Brain pericyte (primary cell): ENCODE results near the gene ANKHD1.

Experiments
- DNase-seq: peaks from one replicate; pipeline ENCODE4 v3.0.0-alpha.2; 2012; ENCODE audit warnings: low read depth, low spot score

ANKHD1 gene, protein sequence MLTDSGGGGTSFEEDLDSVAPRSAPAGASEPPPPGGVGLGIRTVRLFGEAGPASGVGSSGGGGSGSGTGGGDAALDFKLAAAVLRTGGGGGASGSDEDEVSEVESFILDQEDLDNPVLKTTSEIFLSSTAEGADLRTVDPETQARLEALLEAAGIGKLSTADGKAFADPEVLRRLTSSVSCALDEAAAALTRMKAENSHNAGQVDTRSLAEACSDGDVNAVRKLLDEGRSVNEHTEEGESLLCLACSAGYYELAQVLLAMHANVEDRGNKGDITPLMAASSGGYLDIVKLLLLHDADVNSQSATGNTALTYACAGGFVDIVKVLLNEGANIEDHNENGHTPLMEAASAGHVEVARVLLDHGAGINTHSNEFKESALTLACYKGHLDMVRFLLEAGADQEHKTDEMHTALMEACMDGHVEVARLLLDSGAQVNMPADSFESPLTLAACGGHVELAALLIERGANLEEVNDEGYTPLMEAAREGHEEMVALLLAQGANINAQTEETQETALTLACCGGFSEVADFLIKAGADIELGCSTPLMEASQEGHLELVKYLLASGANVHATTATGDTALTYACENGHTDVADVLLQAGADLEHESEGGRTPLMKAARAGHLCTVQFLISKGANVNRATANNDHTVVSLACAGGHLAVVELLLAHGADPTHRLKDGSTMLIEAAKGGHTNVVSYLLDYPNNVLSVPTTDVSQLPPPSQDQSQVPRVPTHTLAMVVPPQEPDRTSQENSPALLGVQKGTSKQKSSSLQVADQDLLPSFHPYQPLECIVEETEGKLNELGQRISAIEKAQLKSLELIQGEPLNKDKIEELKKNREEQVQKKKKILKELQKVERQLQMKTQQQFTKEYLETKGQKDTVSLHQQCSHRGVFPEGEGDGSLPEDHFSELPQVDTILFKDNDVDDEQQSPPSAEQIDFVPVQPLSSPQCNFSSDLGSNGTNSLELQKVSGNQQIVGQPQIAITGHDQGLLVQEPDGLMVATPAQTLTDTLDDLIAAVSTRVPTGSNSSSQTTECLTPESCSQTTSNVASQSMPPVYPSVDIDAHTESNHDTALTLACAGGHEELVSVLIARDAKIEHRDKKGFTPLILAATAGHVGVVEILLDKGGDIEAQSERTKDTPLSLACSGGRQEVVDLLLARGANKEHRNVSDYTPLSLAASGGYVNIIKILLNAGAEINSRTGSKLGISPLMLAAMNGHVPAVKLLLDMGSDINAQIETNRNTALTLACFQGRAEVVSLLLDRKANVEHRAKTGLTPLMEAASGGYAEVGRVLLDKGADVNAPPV (N-terminal part only)

DNA sequence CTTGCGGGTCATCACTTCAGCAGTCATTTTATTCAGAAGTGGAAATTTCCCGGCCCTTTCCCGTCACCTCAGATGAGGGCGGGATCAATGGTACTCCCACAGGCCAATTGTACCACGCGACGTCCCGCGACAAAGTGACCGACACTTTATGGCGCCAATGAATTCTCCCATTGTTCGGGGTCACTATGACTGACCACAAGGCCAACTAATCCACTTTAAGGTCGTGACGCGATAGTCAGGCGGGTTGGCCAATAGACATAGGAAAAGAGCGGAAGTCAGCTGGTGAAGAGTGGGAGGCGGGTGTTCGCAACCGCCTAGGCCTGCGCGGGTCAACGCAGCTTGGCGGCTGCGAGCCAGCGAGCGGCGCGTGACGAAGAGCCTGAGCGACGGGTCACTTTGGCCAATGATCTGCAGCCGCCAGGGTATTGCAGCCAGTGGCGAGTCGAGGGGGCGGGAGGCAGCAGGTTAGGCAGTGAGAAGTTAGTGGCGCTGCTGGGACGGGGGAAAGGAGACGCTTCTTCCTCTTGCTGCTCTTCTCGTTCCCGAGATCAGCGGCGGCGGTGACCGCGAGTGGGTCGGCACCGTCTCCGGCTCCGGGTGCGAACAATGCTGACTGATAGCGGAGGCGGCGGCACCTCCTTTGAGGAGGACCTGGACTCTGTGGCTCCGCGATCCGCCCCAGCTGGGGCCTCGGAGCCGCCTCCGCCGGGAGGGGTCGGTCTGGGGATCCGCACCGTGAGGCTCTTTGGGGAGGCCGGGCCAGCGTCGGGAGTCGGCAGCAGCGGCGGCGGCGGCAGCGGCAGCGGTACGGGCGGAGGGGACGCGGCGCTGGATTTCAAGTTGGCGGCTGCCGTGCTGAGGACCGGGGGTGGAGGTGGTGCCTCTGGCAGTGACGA is at the start of gene ANKHD1:
Gene ANKHD1, plus strand, starts transcription at position 472 of the 896 bp plus-strand sequence. Its CDS starts 135 bp downstream, at position 607.
- peak; percentile 100 for DNase-seq

DNA sequence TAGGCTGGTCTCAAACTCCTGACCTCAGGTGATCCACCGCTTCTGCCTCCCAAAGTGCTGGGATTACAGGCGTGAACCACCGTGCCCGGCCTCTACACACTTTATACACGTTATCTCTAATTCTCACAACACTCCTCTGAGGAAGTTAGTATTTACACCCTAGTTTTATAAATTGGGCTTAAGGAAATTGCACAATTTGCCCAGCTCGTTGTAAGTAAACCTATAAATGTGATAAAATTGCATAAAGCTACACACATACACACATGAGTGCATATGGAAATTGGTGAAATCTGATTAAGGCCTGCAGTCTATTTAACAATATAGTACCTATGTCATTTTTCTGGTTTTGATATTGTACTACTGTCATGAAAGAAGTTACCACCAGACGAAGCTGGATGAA is 46.1 kb upstream of the ANKHD1 start:
- no peak for DNase-seq

GRCh38 chr5:140356853-140357725 is 44.5 kb upstream of the ANKHD1 start:
- no peak for DNase-seq

DNA sequence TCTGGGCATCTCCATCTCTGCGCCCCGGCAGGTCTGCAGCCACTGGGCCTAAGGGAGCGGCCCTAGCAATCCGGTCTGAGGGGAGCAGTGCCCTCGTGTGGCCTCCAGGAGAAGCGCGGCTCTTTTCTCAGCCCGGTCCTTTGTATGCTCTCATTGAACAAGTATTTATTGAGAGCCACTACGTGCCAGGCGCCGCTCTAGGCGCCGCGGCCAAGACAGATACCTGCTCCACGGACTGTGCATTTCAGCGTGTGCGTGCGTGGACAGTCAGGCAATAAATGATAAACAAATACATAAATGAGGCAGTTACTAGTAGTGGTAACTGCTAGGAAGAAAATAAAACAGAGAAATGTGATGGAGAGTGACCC is 43.9 kb upstream of the ANKHD1 start:
- peak; percentile 62 for DNase-seq

GRCh38 chr5:140358738-140359310 is 42.8 kb upstream of the ANKHD1 start:
- DNase-seq: no peak

- DNase-seq: no peak
Measured at GRCh38 chr5:140360101-140360500, 41.5 kb upstream of the ANKHD1 start, which contains the start of gene SLC4A9. TSS of gene SLC4A9 (plus strand) at chr5:140360194. CDS start at chr5:140360237, 43 bp downstream.

- DNase-seq: no peak
Measured at GRCh38 chr5:140360681-140361479, 40.8 kb upstream of the ANKHD1 start.

DNA sequence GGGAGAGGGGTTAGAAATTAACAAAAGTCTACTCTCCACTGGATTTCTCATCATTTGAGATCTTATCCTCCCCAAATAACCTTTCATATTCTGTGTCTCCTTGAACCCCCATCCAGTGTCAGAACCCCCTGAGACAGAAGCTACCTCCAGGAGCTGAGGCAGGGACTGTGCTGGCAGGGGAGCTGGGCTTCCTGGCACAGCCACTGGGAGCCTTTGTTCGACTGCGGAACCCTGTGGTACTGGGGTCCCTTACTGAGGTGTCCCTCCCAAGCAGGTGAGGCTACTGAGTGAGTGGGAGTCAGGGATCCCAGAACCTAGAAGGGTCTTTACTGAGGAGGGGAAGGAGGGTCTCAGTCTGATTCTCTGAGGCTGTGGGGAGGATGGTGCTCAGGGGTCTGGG is 39.7 kb upstream of the ANKHD1 start:
- DNase-seq: no peak

- no peak for DNase-seq
Measured at GRCh38 chr5:140362311-140362710, 39.3 kb upstream of the ANKHD1 start.

- DNase-seq: no peak
Measured at GRCh38 chr5:140362875-140363630, 38.6 kb upstream of the ANKHD1 start.

- DNase-seq: no peak
Measured at GRCh38 chr5:140363631-140364471, 37.8 kb upstream of the ANKHD1 start.

DNA sequence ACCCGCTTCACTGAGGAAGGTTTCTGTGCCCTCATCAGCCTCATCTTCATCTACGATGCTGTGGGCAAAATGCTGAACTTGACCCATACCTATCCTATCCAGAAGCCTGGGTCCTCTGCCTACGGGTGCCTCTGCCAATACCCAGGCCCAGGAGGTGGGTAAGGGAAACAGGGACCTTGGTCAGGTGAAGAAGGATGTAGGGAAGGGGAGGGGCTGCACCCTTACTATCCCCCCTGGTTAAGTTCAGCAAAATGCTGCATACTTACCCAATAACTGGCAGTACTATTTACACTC is 37.2 kb upstream of the ANKHD1 start:
- DNase-seq: no peak

DNA sequence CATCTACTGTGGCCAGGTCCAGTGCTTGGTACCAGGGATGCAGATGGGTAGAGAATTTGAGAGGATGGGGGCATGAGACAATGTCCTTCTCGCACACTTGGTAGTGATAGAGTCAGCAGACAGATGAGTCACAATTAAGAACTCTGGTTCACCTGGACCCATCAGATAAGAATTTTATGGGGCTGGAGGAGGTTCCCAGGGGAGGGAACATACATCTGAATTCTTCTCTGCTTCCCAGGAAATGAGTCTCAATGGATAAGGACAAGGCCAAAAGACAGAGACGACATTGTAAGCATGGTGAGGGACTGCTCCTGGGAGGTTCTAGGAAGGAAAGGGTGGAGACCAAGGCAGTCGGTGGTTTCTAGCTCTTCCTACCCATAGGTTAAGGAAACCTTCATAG is 36.4 kb upstream of the ANKHD1 start:
- DNase-seq: no peak

GRCh38 chr5:140365941-140366340 is 35.7 kb upstream of the ANKHD1 start:
- no peak for DNase-seq

GRCh38 chr5:140366589-140367255 is 34.9 kb upstream of the ANKHD1 start:
- no peak for DNase-seq

DNA sequence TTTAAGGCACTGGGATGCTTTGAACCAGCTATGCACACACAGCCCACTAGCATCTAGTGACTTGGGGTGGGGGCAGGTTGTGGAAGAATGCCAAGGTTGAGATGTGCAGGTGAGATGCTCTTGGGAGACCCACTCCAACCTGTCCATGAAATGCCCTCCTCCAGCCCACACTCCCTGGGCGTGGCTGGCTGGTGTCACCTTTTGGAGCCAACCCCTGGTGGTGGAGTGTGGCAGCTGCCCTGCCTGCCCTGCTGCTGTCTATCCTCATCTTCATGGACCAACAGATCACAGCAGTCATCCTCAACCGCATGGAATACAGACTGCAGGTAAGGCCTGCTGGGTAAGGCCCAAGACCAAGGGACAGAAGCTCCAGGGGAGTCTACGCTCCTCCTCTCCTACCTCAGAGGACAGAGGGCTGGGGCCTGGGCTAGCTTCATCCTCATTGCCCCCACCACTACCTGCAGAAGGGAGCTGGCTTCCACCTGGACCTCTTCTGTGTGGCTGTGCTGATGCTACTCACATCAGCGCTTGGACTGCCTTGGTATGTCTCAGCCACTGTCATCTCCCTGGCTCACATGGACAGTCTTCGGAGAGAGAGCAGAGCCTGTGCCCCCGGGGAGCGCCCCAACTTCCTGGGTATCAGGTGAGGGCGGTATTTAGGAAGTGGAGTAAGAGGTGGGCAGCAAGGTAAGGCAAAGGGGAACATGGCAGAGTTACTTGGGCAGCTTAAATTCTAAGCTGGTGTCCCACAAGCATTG is 34.2 kb upstream of the ANKHD1 start:
- DNase-seq: no peak
